ENCODE data around the gene RNF215. TPM values are rescaled to one million over a fixed set of nuclear protein-coding genes. Genes with fewer than 3 reads are reported as not detected.

RNF215 gene
- total and polyA plus RNA-seq, 2 of the 13 experiments (the other 11 are each of a cell fraction or from before 2014, with no cell fraction given): 5.3 to 6.1 TPM

- TF ChIP-seq ZNF512B (CRISPR knock-in tag; IDR thresholded peaks at IDR 0.05; ENCODE audit: borderline replicate concordance): no peak
- no peak for TF ChIP-seq FIP1L1 (IDR thresholded peaks at IDR 0.05; ENCODE audit: borderline replicate concordance, insufficient read depth, low read depth, low read length)
- 0 out of 2 replicates have a peak, but pooled peaks have one; percentile 19 for TF ChIP-seq MIXL1 (CRISPR knock-in tag; IDR thresholded peaks at IDR 0.05)
- no peak for TF ChIP-seq ZBTB46 (CRISPR knock-in tag; IDR thresholded peaks at IDR 0.05; ENCODE audit: borderline replicate concordance)
- no peak for TF ChIP-seq ZNF740 (CRISPR knock-in tag; IDR thresholded peaks at IDR 0.05)
- TF ChIP-seq ZNF746 (CRISPR knock-in tag; IDR thresholded peaks at IDR 0.05): no peak
- TF ChIP-seq FOXA1 (IDR thresholded peaks at IDR 0.05): no peak
- no peak for TF ChIP-seq FOXA1 (CRISPR knock-in tag; IDR thresholded peaks at IDR 0.05)
- peak; percentile 66; the same call in 1 of the 2 replicates for TF ChIP-seq ZNF12 (CRISPR knock-in tag; IDR thresholded peaks at IDR 0.05)
- TF ChIP-seq NFAT5 (CRISPR knock-in tag; IDR thresholded peaks at IDR 0.05): no peak
- TF ChIP-seq ZFP36 (IDR thresholded peaks at IDR 0.05; ENCODE audit: borderline replicate concordance, low read depth, low read length, partially characterized antibody): peak; percentile 91
- TF ChIP-seq SRSF9 (IDR thresholded peaks at IDR 0.05; ENCODE audit: borderline replicate concordance, insufficient read depth, low read depth, low read length, poor library complexity, severe bottlenecking): no peak
- no peak for TF ChIP-seq MTA3 (CRISPR knock-in tag; IDR thresholded peaks at IDR 0.05)
- no peak for TF ChIP-seq ZNF572 (CRISPR knock-in tag; IDR thresholded peaks at IDR 0.05)
- no peak for TF ChIP-seq ISX (CRISPR knock-in tag; conservative IDR thresholded peaks at IDR 0.05)
- no peak for TF ChIP-seq TCF7L2 (IDR thresholded peaks at IDR 0.05; ENCODE audit: low read depth, low read length)
- peak; percentile 95 for TF ChIP-seq ZMYM3 (CRISPR knock-in tag; IDR thresholded peaks at IDR 0.05)
- no peak for TF ChIP-seq IKZF4 (CRISPR knock-in tag; IDR thresholded peaks at IDR 0.05; ENCODE audit: borderline replicate concordance, low read depth, not compliant biosample characterization)
- no peak for TF ChIP-seq REL (CRISPR knock-in tag; conservative IDR thresholded peaks at IDR 0.05)
Measured at GRCh38 chr22:30426388-30427353, 39.5 kb upstream of the RNF215 start (continued).
